Transverse colon (tissue), 4 donors: Measurements from ENCODE around the gene CUL1.

Source experiments
- POLR2A ChIP-seq: fragments of 450-650 bp; IDR thresholded peaks from one replicate; pipeline ENCODE4 v1.6.1; 2016; ENCODE audit warnings: antibody characterized with exemption, mild to moderate bottlenecking, moderate library complexity
- POLR2AphosphoS5 ChIP-seq, 3 donors: sonication (generic); formaldehyde crosslinking; IDR thresholded peaks; one replicate each; pipeline ENCODE4 v1.6.1; 2016; ENCODE audit warnings: antibody characterized with exemption in 3 of 3
- TF ChIP-seq, protein P1 (sequence below), 5 experiments: fragments of 200-600 bp in 3 of 5; fragments of 450-650 bp in 2 of 5; sonication (generic) in 3 of 5; IDR thresholded peaks; 1 replicate in 2 of 5; 2 replicates in 3 of 5; pipeline ENCODE4 v1.5.1; 2016 to 2017; ENCODE audit warnings: antibody characterized with exemption in 5 of 5, inconsistent platforms in 3 of 5, mild to moderate bottlenecking in 2 of 5, moderate library complexity in 1 of 5

- TF ChIP-seq POLR2AphosphoS5 (IDR thresholded peaks at IDR 0.05) (no peak), POLR2A (no peak)
- TF ChIP-seq, protein P1, sequence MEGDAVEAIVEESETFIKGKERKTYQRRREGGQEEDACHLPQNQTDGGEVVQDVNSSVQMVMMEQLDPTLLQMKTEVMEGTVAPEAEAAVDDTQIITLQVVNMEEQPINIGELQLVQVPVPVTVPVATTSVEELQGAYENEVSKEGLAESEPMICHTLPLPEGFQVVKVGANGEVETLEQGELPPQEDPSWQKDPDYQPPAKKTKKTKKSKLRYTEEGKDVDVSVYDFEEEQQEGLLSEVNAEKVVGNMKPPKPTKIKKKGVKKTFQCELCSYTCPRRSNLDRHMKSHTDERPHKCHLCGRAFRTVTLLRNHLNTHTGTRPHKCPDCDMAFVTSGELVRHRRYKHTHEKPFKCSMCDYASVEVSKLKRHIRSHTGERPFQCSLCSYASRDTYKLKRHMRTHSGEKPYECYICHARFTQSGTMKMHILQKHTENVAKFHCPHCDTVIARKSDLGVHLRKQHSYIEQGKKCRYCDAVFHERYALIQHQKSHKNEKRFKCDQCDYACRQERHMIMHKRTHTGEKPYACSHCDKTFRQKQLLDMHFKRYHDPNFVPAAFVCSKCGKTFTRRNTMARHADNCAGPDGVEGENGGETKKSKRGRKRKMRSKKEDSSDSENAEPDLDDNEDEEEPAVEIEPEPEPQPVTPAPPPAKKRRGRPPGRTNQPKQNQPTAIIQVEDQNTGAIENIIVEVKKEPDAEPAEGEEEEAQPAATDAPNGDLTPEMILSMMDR (IDR thresholded peaks at IDR 0.05) = no peak
Observed at GRCh38 chr7:148761499-148762278, 63.0 kb downstream of the CUL1 start.
